Loucy (cell line): ENCODE results near the gene KLF8.

ENCODE experiments used
- H2AFZ ChIP-seq: fragments of 200-600 bp; sonication (generic); 2 replicates; pipeline ENCODE4 v1.6.0; 2016; ENCODE audit warnings: antibody characterized with exemption, mild to moderate bottlenecking, low read length, moderate library complexity
- H3F3A ChIP-seq: fragments of 200-600 bp; 2 replicates; pipeline ENCODE4 v1.6.0; 2016; ENCODE audit warnings: antibody characterized with exemption, low read depth, mild to moderate bottlenecking
- H3K27me3 ChIP-seq: fragments of 200-600 bp; sonication (generic); 2 replicates; pipeline ENCODE4 v1.6.1; 2014; ENCODE audit warnings: low read length, mild to moderate bottlenecking; ENCODE audit not compliant: insufficient read depth, poor library complexity, severe bottlenecking
- H3K36me3 ChIP-seq: fragments of 200-600 bp; sonication (generic); 2 replicates; pipeline ENCODE4 v1.6.1; 2016; ENCODE audit warnings: low read length; ENCODE audit not compliant: insufficient read depth
- H3K4me1 ChIP-seq: fragments of 200-600 bp; sonication (generic); 2 replicates; pipeline ENCODE4 v1.5.1; 2014; ENCODE audit warnings: low read length, mild to moderate bottlenecking; ENCODE audit not compliant: insufficient read depth, poor library complexity, severe bottlenecking
- H3K4me2 ChIP-seq: fragments of 200-600 bp; sonication (generic); 2 replicates; pipeline ENCODE4 v1.6.0; 2014; ENCODE audit warnings: antibody characterized with exemption, low read length, low read depth, mild to moderate bottlenecking; ENCODE audit not compliant: poor library complexity, severe bottlenecking
- H3K4me3 ChIP-seq: fragments of 200-600 bp; sonication (generic); 2 replicates; pipeline ENCODE4 v1.5.1; 2014; ENCODE audit warnings: low read length, mild to moderate bottlenecking, mixed read lengths; ENCODE audit not compliant: poor library complexity, severe bottlenecking
- H3K79me2 ChIP-seq: fragments of 200-600 bp; sonication (generic); 2 replicates; pipeline ENCODE4 v1.6.1; 2014; ENCODE audit warnings: low read length; ENCODE audit not compliant: insufficient read depth
- H3K9ac ChIP-seq: fragments of 200-600 bp; sonication (generic); 2 replicates; pipeline ENCODE4 v1.6.0; 2014; ENCODE audit warnings: mild to moderate bottlenecking, low read depth, low read length, moderate library complexity; ENCODE audit not compliant: poor library complexity, severe bottlenecking
- H3K9me2 ChIP-seq: fragments of 200-600 bp; sonication (generic); replicated peaks from 2 replicates; pipeline ENCODE4 v1.6.1; 2016; ENCODE audit warnings: low read depth, low read length, mixed read lengths
- H3K9me3 ChIP-seq: fragments of 200-600 bp; sonication (generic); 2 replicates; pipeline ENCODE4 v1.6.1; 2014; ENCODE audit warnings: mild to moderate bottlenecking, antibody characterized with exemption, low read length, low read depth; ENCODE audit not compliant: insufficient read depth
- H4K20me1 ChIP-seq: fragments of 200-600 bp; sonication (generic); 2 replicates; pipeline ENCODE4 v1.6.0; 2014; ENCODE audit warnings: antibody characterized with exemption, low read length, mild to moderate bottlenecking; ENCODE audit not compliant: insufficient read depth, poor library complexity, severe bottlenecking
- CTCF ChIP-seq: fragments of 200-600 bp; sonication (generic); conservative IDR thresholded peaks from 2 replicates; pipeline ENCODE4 v1.5.1; 2014; ENCODE audit warnings: mild to moderate bottlenecking, antibody characterized with exemption, low read length
- EZH2phosphoT487 ChIP-seq: fragments of 200-600 bp; IDR thresholded peaks from 2 replicates; pipeline ENCODE4 v1.6.1; 2018; ENCODE audit warnings: antibody characterized with exemption, mild to moderate bottlenecking, moderate library complexity, borderline replicate concordance

KLF8 gene

GRCh38 chrX:56233100-56233499 lies 944 bp downstream of the KLF8 start:
- H3K9ac ChIP-seq, result no peak overlapping the region
- H3K9me2 ChIP-seq, result no peaks in the 10 kb centered on the region
- H3K79me2 ChIP-seq, result no peaks in the 10 kb centered on the region
- no peak overlapping the region for H3K4me2 ChIP-seq
- no peaks in the 10 kb centered on the region for H3K4me1 ChIP-seq
- TF ChIP-seq EZH2phosphoT487, result no peak
- no peak for TF ChIP-seq CTCF
- H2AFZ ChIP-seq, result no peak overlapping the region
- no peaks in the 10 kb centered on the region for H4K20me1 ChIP-seq
- H3K36me3 ChIP-seq, result no peaks in the 10 kb centered on the region
- H3K9me3 ChIP-seq, result no peaks in the 10 kb centered on the region
- no peaks in the 10 kb centered on the region for H3K27me3 ChIP-seq
- no peak overlapping the region for H3K4me3 ChIP-seq
- H3F3A ChIP-seq, result no peaks in the 10 kb centered on the region

- no peak overlapping the region for H2AFZ ChIP-seq
- no peaks in the 10 kb centered on the region for H3K27me3 ChIP-seq
- H3K4me2 ChIP-seq, result no peak overlapping the region
- H3F3A ChIP-seq, result no peaks in the 10 kb centered on the region
- TF ChIP-seq EZH2phosphoT487, result no peak
- TF ChIP-seq CTCF, result no peak
- H3K4me3 ChIP-seq, result no peak overlapping the region
- H3K36me3 ChIP-seq, result no peaks in the 10 kb centered on the region
- no peaks in the 10 kb centered on the region for H3K9me3 ChIP-seq
- H3K4me1 ChIP-seq, result no peaks in the 10 kb centered on the region
- no peaks in the 10 kb centered on the region for H3K79me2 ChIP-seq
- no peaks in the 10 kb centered on the region for H3K9me2 ChIP-seq
- no peak overlapping the region for H3K9ac ChIP-seq
- H4K20me1 ChIP-seq, result no peaks in the 10 kb centered on the region
These were observed 1.5 kb downstream of the KLF8 start for GRCh38 chrX:56233682-56234081.

GRCh38 chrX:56248492-56248891 lies 16.3 kb downstream of the KLF8 start:
- Histone ChIP-seq H3K9me3 (no peaks in the 10 kb centered on the region), H3K9me2 (no peaks in the 10 kb centered on the region), H3K36me3 (no peaks in the 10 kb centered on the region), H3K4me2 (no peak overlapping the region), H3K9ac (no peak overlapping the region), H3K27me3 (no peaks in the 10 kb centered on the region), H3K79me2 (no peaks in the 10 kb centered on the region), H3F3A (no peaks in the 10 kb centered on the region), H3K4me3 (no peak overlapping the region), H2AFZ (no peak overlapping the region), H3K4me1 (no peaks in the 10 kb centered on the region), H4K20me1 (no peaks in the 10 kb centered on the region)
- no peak for TF ChIP-seq EZH2phosphoT487
- TF ChIP-seq CTCF, result peak; percentile 69
